ENCODE data around the gene CSTPP1.
"Not testable (repeated sequence)": the region's sequence is repeated elsewhere in the genome, so short reads cannot be mapped to it uniquely, and the experiment has no call there.

Gene CSTPP1

DNA sequence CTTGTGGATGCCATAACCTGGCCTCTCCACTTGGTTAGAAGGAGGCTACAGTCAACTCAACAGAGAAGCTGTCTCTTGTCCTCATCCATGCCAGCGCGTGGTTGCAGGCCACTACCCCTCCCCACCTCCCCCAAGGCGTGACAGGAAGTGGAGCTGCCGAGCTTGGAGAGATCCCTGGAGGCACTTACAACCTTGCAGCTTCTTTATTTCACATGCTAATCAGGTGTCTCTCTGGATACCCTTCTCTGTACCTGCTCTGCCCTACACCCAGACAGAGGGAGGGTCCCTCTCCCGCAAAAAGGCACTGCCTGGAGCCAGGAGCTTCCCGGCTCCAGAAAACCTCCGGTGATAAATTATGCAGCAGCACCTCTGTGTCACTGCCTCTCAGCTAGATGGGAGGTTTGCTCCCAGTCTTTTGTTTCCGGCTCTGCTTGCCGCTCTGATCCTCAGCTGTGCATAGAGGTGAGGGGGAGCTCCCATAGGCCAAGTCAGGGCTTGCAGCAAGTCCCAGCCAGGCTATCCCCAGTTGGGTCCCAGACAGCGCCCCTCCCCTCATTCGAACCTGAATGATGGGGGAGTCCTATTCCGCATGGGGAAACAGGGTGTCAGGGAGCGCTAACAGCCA is 23.9 kb upstream of the CSTPP1 start:
- no peak for DNase-seq (ENCODE audit: low read depth in 2 of 3, low spot score in 2 of 3)

DNA sequence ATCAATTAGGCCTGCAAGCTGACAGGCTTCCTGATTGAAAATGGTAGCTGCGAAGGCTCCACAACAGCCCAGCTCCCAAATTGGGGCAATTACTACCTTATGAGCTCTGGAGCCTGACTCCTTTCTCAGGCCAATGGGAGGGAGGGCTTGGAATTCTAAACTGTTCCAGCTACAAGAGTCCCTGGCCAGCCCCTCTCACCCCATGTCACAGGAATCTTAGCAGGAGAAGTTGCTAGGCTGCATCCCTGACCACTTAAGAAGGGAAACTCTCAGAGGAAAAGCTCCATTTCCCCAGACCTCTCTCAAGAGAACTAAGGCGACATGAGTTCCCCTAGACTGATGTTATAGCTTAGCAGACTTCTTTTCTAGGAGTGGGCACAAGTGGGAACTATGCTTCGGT is 23.1 kb upstream of the CSTPP1 start:
- DNase-seq (ENCODE audit: low read depth in 2 of 3, low spot score in 2 of 3) = no peak

DNA sequence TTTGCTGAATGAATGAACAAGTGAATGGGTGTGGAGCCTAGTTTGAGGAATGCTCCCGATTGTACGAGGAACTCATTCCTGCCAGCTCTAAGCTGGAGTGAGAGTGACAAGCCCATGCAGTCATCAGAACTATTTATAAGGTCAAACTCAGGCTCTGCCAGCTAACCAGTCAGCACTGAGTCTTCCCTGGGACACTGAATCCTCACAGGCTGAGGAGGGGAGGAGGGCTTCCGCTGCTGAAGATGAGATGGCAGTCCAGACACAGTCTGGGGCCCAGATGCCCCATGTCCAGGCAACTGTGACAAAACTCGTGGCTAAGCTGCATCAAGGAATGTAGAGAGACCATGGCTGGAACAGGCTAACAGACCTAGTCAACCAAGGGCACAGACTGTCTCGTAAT is 22.2 kb upstream of the CSTPP1 start:
- no peak for DNase-seq (ENCODE audit: low read depth in 2 of 3, low spot score in 2 of 3)

DNA sequence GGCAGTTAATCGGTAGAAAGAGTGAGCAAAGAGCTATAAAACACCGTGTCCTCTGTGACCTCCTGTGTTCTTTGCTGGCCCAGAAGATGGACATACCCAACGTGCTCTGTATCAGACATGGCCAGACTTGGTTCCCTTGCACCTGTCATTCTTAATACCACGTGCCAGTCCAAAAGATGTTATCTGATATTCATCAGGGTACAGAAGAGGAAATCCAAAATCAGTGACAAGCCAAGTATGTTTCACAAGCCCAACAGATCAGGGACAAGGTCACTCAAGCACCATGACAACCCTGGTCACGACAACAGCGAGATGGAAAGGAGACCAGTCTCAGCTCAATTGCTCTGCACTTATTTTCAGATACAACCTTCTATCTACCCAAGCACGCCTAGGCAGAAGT is 21.7 kb upstream of the CSTPP1 start:
- DNase-seq (ENCODE audit: low read depth in 2 of 3, low spot score in 2 of 3) = no peak

DNA sequence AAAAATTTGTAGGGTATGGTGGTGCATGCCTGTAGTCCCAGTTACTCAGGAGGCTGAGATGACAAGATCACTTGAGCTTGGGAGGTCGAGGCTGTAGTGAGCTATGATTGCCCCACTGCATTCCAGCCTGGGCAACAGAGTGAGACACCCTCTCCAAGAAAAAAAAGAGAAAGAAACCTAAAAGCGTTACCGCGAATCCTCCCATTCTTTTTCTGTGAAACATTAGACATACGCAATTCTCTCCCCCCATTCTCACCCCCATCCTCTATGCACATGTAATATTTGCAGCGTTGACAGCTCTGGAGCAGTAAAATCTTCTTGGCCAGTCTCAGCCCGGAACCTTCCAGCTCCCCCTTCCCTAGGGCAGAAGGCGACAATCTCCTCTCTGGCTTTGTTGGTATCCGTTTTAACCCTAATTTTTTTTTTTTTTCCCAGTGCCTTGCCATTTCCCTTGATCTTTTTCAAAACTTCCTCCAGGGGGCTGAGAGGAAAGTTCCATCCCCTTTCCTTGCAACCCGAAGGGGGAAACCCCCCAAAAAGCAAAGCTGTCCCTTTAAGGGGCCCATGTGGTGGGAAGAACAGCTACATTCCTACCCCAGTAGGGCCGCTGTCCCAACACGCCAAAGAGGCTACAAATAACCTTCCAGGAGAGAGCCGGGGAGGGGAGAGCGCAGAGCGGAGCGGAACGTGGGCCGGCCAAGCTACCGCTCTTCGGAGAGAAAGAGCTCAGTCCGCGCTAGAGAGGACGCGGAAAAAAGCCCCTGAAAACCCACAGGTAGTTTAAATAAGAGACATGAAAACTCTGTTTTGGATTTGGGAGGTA is 20.1 kb upstream of the CSTPP1 start:
- DNase-seq (ENCODE audit: low read depth in 2 of 3, low spot score in 2 of 3) = peak in 1 of 3 experiments; percentile 12

DNA sequence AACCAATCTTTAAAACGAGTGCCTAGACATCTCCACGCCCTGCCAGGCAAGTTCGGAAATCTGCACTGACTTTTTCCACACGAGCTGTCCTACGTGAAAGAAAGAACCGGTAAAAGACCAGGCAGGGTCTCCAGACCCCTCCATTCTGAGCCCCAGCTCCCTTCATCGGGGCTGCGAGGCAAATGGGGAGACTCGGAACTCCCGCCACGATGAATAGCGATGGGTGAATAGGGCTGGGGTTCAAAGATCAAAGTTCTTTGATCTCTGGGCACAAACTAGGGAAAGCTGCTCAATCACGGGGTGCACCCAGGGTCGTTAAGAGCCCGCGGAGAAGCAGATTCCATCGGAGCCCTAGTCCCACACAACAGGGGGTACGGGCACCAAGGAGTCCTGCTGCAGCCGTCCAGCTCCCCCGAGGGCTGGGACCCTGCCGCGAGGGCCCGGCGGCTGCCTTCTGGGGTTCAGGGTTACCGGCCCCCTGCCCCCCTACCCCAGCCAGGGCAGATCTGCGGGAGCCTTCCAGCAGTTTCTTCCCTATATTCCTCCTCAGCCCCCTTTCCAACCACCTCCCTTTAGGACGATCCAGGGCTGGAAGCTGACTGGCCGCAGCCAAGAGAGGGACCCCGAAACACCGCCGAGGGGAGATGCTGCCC is 19.3 kb upstream of the CSTPP1 start:
- no peak for DNase-seq (ENCODE audit: low read depth in 2 of 3, low spot score in 2 of 3)

DNA sequence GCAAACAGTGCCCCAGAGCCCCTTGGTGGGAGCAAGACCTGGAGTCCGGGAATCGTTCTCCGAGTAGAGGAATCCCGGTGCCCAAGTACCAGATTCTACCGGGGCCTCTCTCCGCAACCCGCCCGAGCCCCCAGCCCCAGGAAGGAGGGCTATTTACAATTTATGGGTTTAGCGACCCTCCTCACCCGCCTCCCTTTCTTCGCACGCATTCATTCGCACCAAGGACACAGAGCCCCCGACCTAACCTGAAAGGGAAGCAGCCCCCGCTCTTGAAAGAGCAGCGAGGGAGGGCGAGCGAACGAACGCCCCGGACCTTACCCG is 18.8 kb upstream of the CSTPP1 start:
- no peak for DNase-seq (ENCODE audit: low read depth in 2 of 3, low spot score in 2 of 3)

DNA sequence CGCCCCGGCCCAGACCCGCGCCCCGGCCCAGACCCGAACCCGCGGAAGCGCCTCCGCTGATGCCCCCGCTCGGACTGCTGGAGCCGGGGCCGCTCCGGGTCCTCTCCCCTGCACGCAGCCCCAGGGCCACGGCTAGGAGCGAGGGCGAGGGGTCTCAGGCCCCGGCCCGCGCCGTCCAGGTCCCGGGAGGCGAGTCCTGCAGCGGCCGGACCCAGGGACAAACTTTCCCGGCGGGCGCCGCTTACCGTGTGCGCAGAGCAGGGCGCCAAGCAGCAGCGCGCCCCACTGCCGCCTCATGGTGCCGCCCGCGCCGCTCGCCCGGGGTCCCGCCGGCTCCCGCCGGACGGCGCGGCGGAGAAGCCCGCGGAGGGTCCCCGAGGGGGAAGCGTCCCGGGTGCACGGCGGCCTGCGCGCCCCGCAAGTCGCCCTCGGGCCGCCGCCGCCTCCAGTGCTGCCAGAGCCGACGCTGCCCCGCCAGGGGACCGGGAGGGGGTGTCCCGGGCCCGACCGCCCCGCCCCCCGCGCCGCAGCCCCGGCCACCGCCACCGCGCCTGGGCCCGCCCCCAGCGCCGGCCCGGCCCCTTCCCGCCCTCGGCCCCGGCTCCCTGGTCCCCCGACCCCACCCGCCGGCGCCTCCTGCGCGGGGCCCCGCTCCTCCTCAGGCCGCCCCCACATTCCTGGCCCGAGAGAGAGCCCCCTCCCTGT is 18.3 kb upstream of the CSTPP1 start, which contains the start of gene LRP4:
Gene LRP4, minus strand, starts transcription at position 468 of the 705 bp plus-strand sequence. Its CDS starts 171 bp downstream, at position 297.
- DNase-seq (ENCODE audit: low read depth in 2 of 3, low spot score in 2 of 3) = peak in 2 of 3 experiments; percentile 14 to 24

DNA sequence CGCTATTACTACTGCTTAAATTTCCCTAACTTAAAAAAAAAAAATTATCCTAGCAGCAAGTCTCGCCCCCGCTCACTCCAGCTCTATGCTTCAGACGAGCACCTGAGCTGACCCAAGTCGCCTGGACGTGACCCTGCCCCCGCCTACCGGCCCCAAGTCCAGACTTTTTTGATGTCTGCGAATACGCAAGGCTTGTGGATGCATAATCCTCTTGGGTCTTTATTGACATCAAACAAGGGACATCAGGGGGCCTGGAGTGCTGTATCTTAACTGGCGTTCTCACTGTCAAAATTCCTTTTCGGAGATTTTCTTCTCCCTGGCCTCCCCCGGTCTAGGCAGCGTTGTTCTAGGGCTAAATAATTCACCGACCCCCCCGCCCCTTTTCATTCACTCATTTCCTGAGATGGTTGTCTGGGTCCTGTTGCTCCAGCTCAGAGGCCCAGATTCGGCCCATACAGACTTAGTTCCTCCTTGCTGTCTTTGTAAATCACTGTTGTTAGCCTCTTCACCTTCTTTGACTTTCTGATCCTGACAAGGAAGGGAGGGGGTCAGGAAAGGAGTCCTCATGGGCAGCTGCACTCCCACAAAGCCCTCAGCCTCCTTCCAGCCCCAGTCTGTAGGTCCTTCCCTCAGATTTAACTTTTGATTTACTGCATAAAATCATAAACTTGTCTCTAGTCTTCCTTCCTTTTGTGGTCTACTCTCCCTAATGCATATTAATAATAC is 17.6 kb upstream of the CSTPP1 start:
- DNase-seq (ENCODE audit: low read depth in 2 of 3, low spot score in 2 of 3) = no peak

DNA sequence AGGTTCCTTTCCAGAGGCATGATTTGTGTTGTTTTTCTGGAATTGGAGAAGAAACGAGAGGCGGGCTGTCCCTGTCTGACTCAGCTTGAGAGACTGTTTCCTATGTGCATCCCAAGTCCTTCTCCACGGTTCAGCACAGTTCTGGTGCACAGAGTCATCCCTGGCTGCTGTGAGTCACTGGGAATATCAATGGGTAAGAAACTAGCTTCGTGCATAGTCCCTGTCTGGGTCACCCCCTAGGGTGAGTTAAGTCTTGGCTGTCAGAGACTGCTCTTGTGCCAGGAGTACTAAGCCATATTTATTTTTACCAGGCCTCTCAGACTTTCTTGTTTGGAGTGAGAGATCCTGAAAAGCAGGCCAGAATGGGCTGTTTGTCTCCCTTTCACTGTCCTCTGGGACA is 15.8 kb upstream of the CSTPP1 start:
- no peak for DNase-seq (ENCODE audit: low read depth in 2 of 3, low spot score in 2 of 3)

DNA sequence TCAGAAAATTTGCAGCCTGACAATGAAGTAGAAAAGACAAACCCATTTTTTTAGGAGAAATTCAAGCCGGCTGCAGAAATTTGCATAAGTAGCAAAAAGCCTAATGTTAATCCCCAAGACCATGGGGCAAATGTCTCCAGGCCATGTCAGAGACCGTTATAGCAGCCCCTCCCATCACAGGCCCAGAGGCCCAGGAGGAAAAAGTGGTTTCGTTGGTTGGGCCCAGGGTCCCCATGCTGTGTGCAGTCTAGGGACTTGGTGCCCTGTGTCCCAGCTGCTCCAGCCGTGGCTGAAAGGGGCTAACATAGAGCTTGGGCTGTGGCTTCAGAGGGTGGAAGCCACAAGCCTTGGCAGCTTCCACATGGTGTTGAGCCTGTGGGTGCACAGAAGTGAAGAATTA is 8.6 kb upstream of the CSTPP1 start:
- not testable (repeated sequence) for DNase-seq (ENCODE audit: low read depth in 2 of 3, low spot score in 2 of 3)

DNA sequence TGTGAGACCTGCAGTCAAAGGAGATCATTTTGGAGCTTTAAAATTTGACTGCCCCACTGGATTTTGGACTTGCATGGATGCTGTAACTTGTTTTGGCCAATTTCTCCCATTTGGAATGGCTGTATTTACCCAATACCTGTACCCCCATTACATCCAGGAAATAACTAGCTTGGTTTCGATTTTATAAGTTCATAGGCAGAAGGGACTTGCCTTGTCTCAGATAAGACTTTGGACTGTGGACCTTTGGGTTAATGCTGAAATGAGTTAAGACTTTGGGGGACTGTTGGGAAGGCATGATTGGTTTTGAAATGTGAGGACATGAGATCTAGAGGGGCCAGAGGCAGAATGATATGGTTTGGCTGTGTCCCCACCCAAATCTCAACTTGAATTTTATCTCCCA is 7.9 kb upstream of the CSTPP1 start:
- DNase-seq (ENCODE audit: low read depth in 2 of 3, low spot score in 2 of 3) = not testable (repeated sequence)

DNA sequence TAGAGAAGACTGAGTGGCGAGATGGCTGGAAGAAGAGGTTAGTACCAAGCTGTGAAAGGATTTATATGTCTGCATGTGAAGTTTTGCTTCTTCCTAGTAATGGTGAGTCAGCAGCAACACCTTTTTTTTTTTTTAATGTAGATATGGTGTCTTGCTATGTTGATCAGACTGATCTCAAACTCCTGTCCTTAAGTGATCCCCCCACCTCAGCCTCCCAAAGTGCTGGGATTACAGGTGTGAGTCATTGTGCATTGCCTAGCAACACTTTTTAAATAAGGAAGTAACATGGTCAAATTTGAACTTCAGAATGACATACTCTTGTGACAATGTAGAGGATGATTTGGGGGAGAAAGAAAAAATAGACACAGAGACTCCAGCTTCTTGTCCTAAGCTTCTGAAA is 6.5 kb upstream of the CSTPP1 start:
- no peak for DNase-seq (ENCODE audit: low read depth in 2 of 3, low spot score in 2 of 3)

DNA sequence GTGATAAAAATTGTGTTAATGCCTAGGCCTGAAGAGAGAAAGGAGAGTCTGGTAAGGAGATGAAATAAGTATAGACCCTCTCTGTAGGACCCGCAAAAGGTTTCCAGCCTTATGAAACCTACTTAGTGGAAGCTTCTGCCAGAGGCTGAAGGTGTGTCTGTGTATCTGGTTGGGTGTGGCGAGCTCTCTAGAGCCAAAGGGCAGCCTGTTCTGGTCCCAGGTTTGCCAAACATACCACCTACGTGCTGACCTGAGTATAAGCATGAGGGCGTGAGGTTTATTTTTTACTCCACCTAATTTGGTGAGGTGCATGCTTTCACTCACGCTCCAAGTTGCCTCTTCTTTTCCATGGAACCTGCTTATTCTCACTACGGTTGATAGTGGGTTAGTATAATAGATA is 5.6 kb downstream of the CSTPP1 start:
- no peak for DNase-seq (ENCODE audit: low read depth in 2 of 3, low spot score in 2 of 3)

DNA sequence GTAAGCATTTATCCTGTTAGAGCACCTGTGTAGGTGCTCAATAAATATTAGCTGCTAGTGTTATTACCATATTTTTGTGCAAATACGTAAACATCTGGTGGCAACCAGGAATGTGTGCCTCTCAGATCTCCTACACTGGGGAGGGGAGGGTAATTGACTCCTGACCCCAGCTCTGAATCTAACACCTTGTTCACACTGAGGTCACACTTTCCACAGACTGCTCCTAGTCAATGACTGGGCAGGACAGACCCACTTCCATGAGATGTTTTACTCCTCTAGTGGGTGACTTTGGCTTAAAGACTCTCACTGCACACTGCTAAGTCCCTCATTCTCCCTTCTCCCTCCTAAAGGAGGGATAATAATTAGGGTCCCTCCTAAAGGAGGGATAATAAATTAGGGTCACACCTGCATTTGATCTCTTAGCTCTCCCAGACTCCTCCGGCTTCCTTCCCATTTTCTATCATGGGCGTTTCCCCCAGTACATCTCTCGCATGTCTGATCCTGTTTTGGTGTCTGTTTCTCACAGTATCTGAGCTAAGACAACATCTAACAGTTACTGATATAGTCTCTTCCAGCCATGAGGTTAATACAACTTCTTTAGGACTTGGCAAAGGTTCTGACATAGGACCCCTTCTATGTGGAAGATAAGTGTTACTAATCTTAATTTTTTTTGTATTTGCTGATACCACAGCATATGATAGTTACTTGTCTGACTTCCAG is 8.0 kb downstream of the CSTPP1 start:
- DNase-seq (ENCODE audit: low read depth in 2 of 3, low spot score in 2 of 3) = no peak

DNA sequence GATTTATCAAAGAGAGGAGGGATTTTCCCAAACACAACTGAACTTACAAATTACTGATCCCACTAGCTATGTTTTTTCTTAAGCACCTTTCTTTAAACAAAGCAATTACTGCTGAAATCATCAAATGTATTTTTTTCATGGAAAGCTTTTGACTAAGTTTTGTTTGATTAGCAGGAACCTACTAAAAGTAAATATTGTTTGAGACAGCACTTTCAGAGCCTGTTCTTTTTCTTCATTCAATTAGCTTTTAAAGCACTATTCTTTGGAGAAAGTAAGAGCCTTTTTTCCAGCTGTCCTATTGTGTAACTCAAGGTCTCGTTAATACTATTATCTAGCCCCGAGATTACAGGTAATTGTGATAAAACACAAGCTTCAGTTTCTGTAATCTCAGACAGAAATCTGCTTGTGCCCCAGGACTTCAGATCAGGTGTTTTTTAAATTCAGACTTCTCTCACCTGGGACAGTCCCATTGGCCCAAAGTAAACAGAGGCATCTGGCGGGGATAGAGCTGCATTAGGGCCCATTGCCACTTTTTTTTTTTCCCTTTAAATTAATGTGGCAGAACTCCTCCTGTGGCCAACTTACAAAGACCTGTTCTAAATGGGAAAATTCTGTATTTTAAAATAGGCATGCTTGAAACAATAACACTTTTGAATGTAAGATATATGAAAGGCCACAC is 11.0 kb downstream of the CSTPP1 start:
- DNase-seq (ENCODE audit: low read depth in 2 of 3, low spot score in 2 of 3) = no peak

DNA sequence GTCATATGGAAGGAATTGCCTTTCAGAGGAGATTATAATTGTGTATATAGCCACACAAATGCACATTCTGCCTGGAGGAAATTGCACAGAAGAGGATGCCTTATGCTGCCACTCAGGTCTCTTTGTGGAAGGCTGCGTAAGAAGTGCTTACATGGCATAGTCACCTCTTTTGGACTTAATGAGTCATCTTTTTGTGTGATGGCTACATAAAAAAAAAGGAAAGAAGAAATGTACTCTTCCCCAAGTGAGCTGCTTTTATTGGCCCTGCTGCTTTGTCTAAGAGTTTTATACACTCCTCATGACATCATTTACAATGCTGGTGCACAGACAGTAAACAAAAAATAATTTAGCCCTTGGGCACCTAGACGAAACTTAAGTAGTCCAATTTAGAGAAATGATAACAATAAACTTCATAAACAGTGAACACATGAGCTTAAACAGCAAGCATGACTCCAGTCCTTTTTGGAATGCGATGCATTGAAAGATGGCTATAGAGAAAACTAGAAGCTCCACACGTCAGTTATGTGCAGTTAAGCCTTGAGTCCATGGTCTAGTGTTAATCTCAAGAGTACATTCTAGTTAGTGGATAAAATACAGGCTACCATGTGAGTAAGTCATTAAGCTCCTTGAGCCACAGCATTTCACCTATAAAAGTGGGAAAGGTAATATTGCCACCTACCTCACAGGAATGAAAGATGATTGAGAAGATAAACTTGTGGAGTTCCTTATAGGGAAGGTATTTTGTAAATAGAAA is 12.0 kb downstream of the CSTPP1 start:
- no peak for DNase-seq (ENCODE audit: low read depth in 2 of 3, low spot score in 2 of 3)

DNA sequence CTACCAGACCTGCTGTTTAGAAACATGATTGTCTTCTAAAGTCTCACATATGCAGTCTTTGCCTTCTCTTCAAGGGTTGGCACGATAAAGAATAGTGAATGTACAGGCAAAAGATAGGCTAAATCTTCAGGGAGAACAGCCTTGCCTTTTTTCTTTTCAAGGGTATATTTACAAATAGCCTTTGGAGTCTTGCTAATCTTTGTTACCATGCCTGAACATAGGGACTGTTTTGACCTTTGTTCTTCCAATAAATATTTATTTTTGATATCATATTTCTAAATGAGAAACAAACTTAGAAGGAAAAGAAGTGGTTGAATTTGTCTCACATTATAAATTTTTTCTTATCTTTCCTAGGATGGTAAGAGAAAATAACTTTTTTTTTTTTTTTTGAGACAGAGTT is 12.7 kb downstream of the CSTPP1 start:
- no peak for DNase-seq (ENCODE audit: low read depth in 2 of 3, low spot score in 2 of 3)

DNA sequence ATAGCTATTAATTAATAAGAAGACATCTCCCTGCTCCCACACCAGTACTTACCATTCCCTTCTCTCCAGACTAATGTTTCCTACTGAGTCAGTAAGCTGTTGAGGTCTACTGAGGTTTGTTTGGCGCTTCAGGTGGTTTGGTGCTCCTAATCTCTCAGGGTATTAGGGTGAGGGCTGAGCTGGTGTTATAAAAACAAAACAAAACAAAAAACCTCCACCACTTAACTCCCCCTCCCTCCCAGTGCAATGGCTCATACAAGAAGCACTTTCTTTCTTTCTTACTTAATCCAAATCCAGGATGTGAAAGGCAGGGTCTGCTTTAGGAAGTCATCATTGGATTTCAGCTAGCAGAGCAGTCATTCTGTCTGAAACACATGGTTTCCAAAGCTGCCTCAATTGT is 15.3 kb downstream of the CSTPP1 start:
- DNase-seq (ENCODE audit: low read depth in 2 of 3, low spot score in 2 of 3) = no peak

All from activated CD8-positive, alpha-beta memory T cell treated with anti-CD3 and anti-CD28 coated beads for 48 hours (primary cell).